ENCODE measurements around the gene CINP.

CINP gene

GRCh38 chr14:102320671-102321455 lies 41.8 kb downstream of the CINP start:
- no peak for TF ChIP-seq CTCF (IDR thresholded peaks at IDR 0.05; ENCODE audit: low read depth, low read length)
- DNase-seq (ENCODE audit: extremely low read depth, low read depth): no peak

- TF ChIP-seq CTCF (IDR thresholded peaks at IDR 0.05; ENCODE audit: low read depth, low read length): no peak
- DNase-seq (ENCODE audit: extremely low read depth, low read depth): no peak
These were observed 42.5 kb downstream of the CINP start for GRCh38 chr14:102320033-102320660.

- no peak for TF ChIP-seq CTCF (IDR thresholded peaks at IDR 0.05; ENCODE audit: low read depth, low read length)
- DNase-seq (ENCODE audit: extremely low read depth, low read depth): peak; percentile 77
These were observed 43.2 kb downstream of the CINP start, which contains the start of gene ZNF839 for GRCh38 chr14:102319351-102320032. Gene ZNF839, plus strand, starts transcription at chr14:102319746. Its CDS starts 20 bp downstream, at chr14:102319766.

- no peak for TF ChIP-seq CTCF (IDR thresholded peaks at IDR 0.05; ENCODE audit: low read depth, low read length)
- DNase-seq (ENCODE audit: extremely low read depth, low read depth): no peak
These were observed 43.9 kb downstream of the CINP start for GRCh38 chr14:102318781-102319276.

GRCh38 chr14:102317564-102318248 lies 45.0 kb downstream of the CINP start:
- no peak for DNase-seq (ENCODE audit: extremely low read depth, low read depth)
- TF ChIP-seq CTCF (IDR thresholded peaks at IDR 0.05; ENCODE audit: low read depth, low read length): no peak

GRCh38 chr14:102316743-102317563 lies 45.7 kb downstream of the CINP start:
- DNase-seq (ENCODE audit: extremely low read depth, low read depth): peak; percentile 75
- TF ChIP-seq CTCF (IDR thresholded peaks at IDR 0.05; ENCODE audit: low read depth, low read length): peak; percentile 79

Measured in AG09319 (cell line).